Left ventricle myocardium superior (tissue), 1 donor: ENCODE measurements around the gene NEURL1. TPM values are rescaled to one million over a fixed set of nuclear protein-coding genes. Genes with fewer than 3 reads are reported as not detected.

Experiments
- ATAC-seq: fragments of 200-7000 bp; cut with Tn5 transposase; one replicate; pipeline ENCODE4 v1.9.1; 2020; ENCODE audit warnings: mild to moderate bottlenecking, moderate library complexity
- DNase-seq: peaks from one replicate; pipeline ENCODE4 v3.0.0-alpha.2; 2020
- intact Hi-C: fragments of 100-400 bp; cut with micrococcal nuclease; formaldehyde crosslinking; loops from one replicate; pipeline ENCODE4 v1.11.0; 2022
- total RNA-seq: library from RNA; stranded (reverse); fragmentation: NEBNext Ultra II Directional; extraction: Animal tissue kit (Norgen Biotek cat#: 25700); gene quantifications from one replicate; pipeline ENCODE4 v1.2.1, GENCODE V29; 2021
- donor health status: DM: no; HTN: yes; CAD: no; lungs with severe emphysema.

Gene NEURL1
- total RNA-seq, 1 donor from 2014 or later = not detected

DNA sequence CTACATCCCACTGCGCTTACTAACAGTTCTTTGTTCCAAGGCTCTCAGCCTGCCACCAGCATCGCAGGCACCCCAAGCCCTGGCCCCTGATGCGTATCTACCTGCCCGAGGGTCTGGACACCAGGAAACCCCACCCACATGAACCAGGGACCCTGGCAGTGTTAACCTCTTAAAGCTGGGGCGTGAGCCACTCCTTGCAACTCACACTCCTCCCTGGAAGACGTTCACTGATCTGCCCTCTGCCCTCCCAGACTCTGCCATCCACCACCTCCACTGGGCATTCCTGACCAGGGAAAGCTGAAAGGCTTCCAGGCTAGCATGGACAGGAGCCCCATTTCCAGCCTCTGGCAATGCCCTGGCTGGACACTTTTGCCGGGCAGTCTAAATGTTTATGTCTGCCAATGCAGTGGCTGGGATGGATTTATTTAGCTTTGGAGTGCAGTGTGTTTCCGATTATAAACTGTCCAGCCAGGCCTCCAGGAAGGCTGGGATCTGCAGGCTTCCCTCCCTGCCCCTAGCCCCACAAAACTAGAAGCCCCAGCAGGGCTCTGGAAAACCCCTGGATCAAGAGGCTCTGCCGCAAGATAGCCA is 117.5 kb downstream of the NEURL1 start:
- DNase-seq = no peak
- ATAC-seq = peak; percentile 47
- intact Hi-C loops = no loop called here

GRCh38 chr10:103612462-103613365 is 119.2 kb downstream of the NEURL1 start:
- DNase-seq (no peak), ATAC-seq (no peak)
- intact Hi-C loops = no loop called here

GRCh38 chr10:103613616-103614015 is 120.1 kb downstream of the NEURL1 start:
- intact Hi-C loops = no loop called here
- no peak for ATAC-seq
- no peak for DNase-seq

DNA sequence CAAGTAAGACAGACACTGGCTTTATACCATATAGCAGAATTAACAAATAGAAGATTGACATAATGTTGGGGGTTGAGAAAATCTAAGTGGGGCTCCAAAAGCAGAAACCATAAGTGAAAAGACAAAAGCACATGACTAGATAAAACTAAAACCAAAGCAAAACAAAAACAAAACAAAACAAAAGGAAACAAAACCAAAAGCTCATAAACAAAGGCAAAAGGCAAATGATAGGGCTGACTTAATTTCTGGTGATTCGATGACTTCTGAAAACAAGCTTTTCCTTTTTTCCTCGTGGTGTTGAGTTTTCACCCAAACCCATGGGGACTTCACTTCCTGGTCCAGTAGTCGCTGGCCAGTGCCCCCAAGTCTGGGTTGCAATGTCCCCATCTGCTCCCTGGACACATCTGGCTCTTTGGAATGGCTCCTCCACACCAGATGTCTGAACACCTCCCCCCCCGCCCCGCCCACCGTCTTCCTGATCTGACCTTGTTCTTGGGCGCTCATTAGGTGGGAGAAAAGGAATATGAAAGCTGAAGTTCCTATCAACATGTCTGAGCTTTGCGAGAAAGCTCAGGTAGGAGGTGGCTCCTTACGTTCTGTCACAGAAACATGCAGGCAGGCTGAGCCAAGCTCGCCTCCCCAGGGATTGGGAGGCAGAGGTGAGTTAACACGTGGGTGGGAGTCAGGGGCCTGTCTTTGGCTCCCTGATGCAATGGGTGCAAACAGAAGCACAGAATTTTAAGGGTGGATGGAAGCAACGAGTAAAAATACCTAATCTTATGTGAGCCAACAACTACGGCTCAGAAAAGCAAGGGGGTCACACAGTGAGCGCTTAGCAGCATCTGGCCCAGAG is 121.0 kb downstream of the NEURL1 start:
- DNase-seq (peak; percentile 53), ATAC-seq (peak; percentile 16)
- intact Hi-C loops = no loop called here

GRCh38 chr10:103616705-103617601 is 123.4 kb downstream of the NEURL1 start:
- peak; percentile 68 for ATAC-seq
- intact Hi-C loops = no loop called here
- peak; percentile 82 for DNase-seq

- DNase-seq (peak; percentile 21), ATAC-seq (no peak)
- intact Hi-C loops = no loop called here
These were observed 124.3 kb downstream of the NEURL1 start for GRCh38 chr10:103617602-103618385.

DNA sequence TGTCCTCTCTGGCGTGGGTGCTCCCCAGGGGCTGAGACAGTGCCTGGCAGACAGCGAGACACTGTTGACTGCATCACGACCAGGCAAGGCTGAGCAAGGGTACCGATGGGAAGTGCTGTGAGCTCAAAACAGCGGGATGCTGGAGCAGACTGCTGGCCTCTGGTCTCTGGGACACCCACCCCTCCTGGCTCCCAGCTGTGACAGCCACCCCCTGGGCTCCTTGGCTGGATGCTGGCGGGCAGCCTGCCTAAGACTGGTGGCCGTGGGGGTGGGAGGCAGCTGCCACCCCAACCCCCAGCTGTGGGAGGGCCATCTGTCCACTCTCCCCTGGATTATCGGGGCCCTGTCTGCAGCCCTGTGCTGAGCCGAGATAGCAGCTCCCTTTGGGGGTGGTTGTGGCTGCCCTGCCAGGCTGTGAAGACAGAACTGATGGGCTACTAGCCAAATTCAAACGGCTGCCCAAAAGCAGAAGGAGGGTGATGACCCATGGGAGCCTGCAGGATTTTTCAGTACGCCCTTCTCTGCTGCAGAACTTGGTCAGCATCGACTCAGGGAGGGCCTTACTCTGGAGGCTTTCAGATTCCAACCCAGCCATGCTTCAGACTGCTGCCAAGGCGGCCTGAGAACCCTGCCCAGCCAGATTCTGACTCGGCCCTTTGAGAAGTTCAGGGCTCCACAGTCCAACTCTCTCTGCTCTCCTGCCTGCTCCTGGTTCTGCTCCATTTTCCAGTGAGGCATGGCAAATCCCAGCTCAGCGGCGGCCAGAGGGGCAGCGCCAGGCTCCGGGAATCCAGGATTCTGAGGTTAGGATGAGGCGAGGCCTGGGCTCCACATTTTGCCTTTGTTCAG is 125.3 kb downstream of the NEURL1 start:
- intact Hi-C loops = no loop called here
- DNase-seq (peak; percentile 82), ATAC-seq (peak; percentile 62)

GRCh38 chr10:103619424-103620351 is 126.2 kb downstream of the NEURL1 start:
- intact Hi-C loops = no loop called here
- DNase-seq (peak; percentile 33), ATAC-seq (no peak)

DNA sequence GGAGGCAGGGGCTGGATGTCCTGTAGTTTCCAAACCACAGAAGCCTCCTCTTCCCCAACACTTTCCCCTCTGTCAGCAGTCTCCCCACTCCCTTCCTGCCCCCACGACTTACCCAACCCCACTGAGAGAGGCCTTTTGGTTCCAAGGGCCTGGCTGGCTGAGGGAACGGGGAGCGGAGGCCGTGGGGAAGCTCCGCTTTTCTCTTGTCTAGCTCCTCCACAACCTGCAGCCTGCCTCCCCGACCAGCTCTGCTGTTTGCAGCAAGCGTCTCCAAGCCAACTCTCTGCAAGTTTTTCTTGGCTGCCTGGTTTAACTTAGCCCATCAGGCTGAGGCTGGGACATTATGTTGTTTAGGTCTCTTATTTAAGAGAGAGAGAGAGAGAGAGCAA is 126.8 kb downstream of the NEURL1 start:
- no peak for ATAC-seq
- intact Hi-C loops = no loop called here
- DNase-seq = peak; percentile 35

GRCh38 chr10:103620891-103621782 is 127.6 kb downstream of the NEURL1 start:
- DNase-seq (peak; percentile 34), ATAC-seq (no peak)
- intact Hi-C loops = no loop called here

GRCh38 chr10:103621783-103622125 is 128.2 kb downstream of the NEURL1 start:
- ATAC-seq (peak; percentile 12), DNase-seq (peak; percentile 44)
- intact Hi-C loops = no loop called here

DNA sequence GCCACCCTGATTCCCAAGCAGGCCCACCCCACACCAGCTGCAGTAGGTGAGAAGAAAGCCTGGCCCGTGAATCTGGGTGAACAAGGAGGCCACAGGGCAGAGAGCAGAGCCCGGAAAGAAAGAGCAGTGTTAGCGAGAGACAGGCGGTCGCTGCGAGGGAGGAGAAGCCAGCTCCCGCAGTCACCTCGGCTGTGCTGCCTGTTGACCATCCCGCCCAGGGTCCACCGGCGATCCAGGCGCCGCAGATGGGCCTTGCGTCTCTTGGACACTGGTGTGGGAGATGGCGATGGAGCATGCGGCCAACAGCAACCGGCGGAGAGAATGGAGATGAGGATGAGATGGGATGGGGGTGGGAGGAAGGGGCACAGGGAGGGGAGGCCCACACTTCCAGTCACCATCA is 128.8 kb downstream of the NEURL1 start:
- DNase-seq = peak; percentile 28
- no peak for ATAC-seq
- intact Hi-C loops = no loop called here

DNA sequence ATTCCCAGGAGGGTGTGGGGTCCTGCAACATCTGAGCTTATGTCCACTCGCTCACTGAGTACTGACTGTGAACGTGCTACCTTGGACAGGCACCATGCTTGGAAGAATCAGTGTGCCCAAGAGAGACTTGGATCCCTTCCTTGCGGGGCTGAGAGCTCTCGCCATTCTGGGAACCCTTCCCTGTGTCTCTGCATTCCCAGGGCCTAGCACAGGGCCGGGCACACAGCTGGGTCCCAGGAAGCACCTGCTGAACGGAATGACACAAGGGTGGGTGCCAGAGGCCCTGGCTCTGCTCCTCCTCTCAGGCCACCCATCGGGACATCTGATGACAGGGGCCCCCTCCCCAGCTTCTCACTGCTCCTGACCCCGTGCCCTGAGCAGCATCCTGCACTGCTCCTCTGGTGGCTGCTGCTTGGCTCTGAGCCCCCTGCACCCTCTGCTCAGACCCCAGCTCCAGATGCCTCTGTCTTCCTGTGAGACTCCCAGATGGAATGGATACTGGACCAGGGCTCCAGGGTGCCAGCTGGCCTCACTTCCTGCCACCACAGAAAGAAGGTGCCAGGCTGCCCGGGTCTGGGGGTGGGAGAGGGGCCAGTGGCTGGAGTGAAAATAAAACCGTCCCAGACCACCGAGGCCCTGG is 129.6 kb downstream of the NEURL1 start:
- no peak for ATAC-seq
- DNase-seq = peak; percentile 15
- intact Hi-C loops = no loop called here

DNA sequence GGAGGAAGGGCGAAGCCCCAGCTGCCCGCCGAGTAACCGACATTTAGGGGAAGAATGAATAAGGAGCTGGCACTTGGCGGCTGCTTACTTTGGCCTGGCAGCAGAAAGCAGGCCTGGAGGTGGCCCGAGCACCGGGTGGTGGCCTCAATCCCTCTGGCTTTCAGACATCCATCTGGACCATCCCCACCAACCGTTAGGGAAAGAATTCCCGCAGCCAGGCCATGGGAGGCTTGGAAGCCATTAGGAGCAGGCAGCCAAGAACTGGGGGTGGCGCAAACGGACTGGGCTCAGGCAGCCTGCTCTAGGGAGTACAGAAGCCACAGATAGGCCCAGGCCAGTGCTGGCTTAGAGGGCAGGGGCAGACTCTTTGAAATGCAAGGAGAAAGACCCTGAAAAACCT is 132.7 kb downstream of the NEURL1 start:
- ATAC-seq = no peak
- DNase-seq = peak; percentile 24
- intact Hi-C loops = no loop called here
